Suprapubic skin (tissue), 4 donors: Measurements from ENCODE around the gene VAV2.

ENCODE experiments used
- POLR2A ChIP-seq, 2 donors: fragments of 450-650 bp; IDR thresholded peaks; one replicate each; pipeline ENCODE4 v1.6.1; 2017; ENCODE audit warnings: antibody characterized with exemption in 2 of 2, mild to moderate bottlenecking in 2 of 2, moderate library complexity in 2 of 2
- POLR2AphosphoS5 ChIP-seq, 3 donors: sonication (generic); formaldehyde crosslinking; IDR thresholded peaks; one replicate each; pipeline ENCODE4 v1.6.1; 2017; ENCODE audit warnings: antibody characterized with exemption in 3 of 3
- TF ChIP-seq, protein P1 (sequence below), 2 donors: fragments of 200-600 bp in 1 of 2; fragments of 450-650 bp in 1 of 2; sonication (generic) in 1 of 2; IDR thresholded peaks; one replicate each; pipeline ENCODE4 v1.5.1; 2016 to 2019; ENCODE audit warnings: antibody characterized with exemption in 2 of 2, mild to moderate bottlenecking in 1 of 2, moderate library complexity in 1 of 2

- TF ChIP-seq, protein P1, sequence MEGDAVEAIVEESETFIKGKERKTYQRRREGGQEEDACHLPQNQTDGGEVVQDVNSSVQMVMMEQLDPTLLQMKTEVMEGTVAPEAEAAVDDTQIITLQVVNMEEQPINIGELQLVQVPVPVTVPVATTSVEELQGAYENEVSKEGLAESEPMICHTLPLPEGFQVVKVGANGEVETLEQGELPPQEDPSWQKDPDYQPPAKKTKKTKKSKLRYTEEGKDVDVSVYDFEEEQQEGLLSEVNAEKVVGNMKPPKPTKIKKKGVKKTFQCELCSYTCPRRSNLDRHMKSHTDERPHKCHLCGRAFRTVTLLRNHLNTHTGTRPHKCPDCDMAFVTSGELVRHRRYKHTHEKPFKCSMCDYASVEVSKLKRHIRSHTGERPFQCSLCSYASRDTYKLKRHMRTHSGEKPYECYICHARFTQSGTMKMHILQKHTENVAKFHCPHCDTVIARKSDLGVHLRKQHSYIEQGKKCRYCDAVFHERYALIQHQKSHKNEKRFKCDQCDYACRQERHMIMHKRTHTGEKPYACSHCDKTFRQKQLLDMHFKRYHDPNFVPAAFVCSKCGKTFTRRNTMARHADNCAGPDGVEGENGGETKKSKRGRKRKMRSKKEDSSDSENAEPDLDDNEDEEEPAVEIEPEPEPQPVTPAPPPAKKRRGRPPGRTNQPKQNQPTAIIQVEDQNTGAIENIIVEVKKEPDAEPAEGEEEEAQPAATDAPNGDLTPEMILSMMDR (IDR thresholded peaks at IDR 0.05): no peak
- TF ChIP-seq POLR2AphosphoS5 (IDR thresholded peaks at IDR 0.05) (no peak), POLR2A (IDR thresholded peaks at IDR 0.05) (no peak)
These were observed 42.3 kb upstream of the VAV2 start for GRCh38 chr9:134034215-134035040.
